Duodenal mucosa (tissue), 2 donors: Measurements from ENCODE around the gene TNNI2.

Source experiments
- H3K27ac ChIP-seq: one replicate; pipeline ENCODE4 v1.7.0; 2013; ENCODE audit warnings: low read depth, low read length
- H3K27me3 ChIP-seq, 2 donors: one replicate each; pipeline ENCODE4 v1.7.0; 2013; ENCODE audit warnings: low read length in 2 of 2, control low read depth in 1 of 2; ENCODE audit not compliant: insufficient read depth in 2 of 2, control insufficient read depth in 1 of 2
- H3K36me3 ChIP-seq, 2 donors: one replicate each; pipeline ENCODE4 v1.7.0; 2013; ENCODE audit warnings: low read length in 2 of 2, control low read depth in 1 of 2; ENCODE audit not compliant: insufficient read depth in 2 of 2, control insufficient read depth in 1 of 2
- H3K4me1 ChIP-seq, 2 donors: one replicate each; pipeline ENCODE4 v1.7.0; 2013; ENCODE audit warnings: low read length in 2 of 2, control low read depth in 1 of 2; ENCODE audit not compliant: insufficient read depth in 2 of 2, control insufficient read depth in 1 of 2
- H3K4me3 ChIP-seq, 2 donors: one replicate each; pipeline ENCODE4 v1.7.0; 2013; ENCODE audit warnings: low read length in 2 of 2, low read depth in 1 of 2
- H3K9ac ChIP-seq, 2 donors: one replicate each; pipeline ENCODE4 v1.7.0; 2013; ENCODE audit warnings: low read length in 2 of 2, low read depth in 1 of 2
- H3K9me3 ChIP-seq, 2 donors: one replicate each; pipeline ENCODE4 v1.7.0; 2013; ENCODE audit warnings: low read length in 2 of 2, control low read depth in 1 of 2; ENCODE audit not compliant: control insufficient read depth in 1 of 2

The TNNI2 gene

GRCh38 chr11:1888811-1889210 lies 50.0 kb downstream of the TNNI2 start:
- H3K9ac ChIP-seq, result no peak overlapping the region
- no peak overlapping the region for H3K27ac ChIP-seq
- H3K36me3 ChIP-seq, result peaks cover 0 to 26% of the 10 kb centered on the region in 2 donors
- H3K4me3 ChIP-seq, result no peak overlapping the region
- peaks cover 0 to 3% of the 10 kb centered on the region in 2 donors for H3K4me1 ChIP-seq
- H3K27me3 ChIP-seq, result no peaks in the 10 kb centered on the region
- H3K9me3 ChIP-seq, result no peaks in the 10 kb centered on the region

DNA sequence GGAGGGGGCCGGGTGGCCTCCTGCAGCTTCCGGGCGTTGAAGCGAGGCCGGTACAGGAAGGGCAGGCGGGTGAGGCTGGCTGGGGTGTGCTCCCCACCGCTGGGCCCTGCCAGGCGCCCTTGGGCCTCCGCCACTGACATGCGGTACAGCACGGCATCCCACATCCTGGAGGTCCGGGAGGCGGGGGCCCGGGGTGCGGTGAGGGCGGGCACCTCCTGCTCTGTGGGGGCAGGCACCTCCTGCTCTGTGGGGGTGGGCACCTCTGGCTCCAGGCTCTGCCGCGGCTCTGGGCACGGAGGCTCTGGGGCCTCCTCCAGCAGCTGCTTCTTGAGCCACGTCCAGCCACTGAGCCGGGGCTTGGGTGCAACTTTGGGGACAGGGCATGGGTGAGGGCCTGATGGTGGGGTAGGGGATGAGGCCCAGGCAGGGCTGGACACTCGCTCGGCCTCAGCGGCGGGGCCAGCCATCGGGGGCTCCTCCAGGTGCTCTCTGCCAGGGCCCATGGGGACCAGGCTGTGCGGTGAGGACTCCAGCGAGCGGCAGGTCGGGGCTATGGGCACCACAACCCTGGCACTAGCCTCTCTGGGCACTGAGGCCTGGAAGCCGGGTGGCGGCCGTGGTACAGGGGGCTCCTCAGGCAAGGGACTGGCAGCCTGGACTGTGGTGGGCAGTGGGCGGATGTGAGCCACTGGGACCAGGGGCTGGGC lies 50.6 kb downstream of the TNNI2 start:
- peaks cover 0 to 22% of the 10 kb centered on the region in 2 donors for H3K36me3 ChIP-seq

GRCh38 chr11:1889941-1890855 lies 51.4 kb downstream of the TNNI2 start:
- Histone ChIP-seq H3K9ac (no peak overlapping the region), H3K36me3 (peaks cover 0 to 14% of the 10 kb centered on the region in 2 donors), H3K27ac (no peak overlapping the region), H3K4me3 (no peak overlapping the region), H3K27me3 (no peaks in the 10 kb centered on the region), H3K4me1 (peaks cover 0 to 3% of the 10 kb centered on the region in 2 donors), H3K9me3 (no peaks in the 10 kb centered on the region)

More for the DNA sequence above, 50.6 kb downstream of the TNNI2 start:
- H3K27me3 ChIP-seq, result no peaks in the 10 kb centered on the region
- no peak overlapping the region for H3K27ac ChIP-seq
- no peaks in the 10 kb centered on the region for H3K9me3 ChIP-seq
- no peak overlapping the region for H3K9ac ChIP-seq
- H3K4me3 ChIP-seq, result no peak overlapping the region
- H3K4me1 ChIP-seq, result peaks cover 0 to 3% of the 10 kb centered on the region in 2 donors
